Sigmoid colon (tissue), 3 donors: ENCODE results near the gene NAXD.

Source experiments
- CTCF ChIP-seq, 4 experiments: fragments of 450-650 bp in 3 of 4; fragments of 200-600 bp in 1 of 4; IDR thresholded peaks; one replicate each; pipeline ENCODE4 v1.5.1; 2016 to 2019; ENCODE audit warnings: antibody characterized with exemption in 4 of 4, mild to moderate bottlenecking in 3 of 4, moderate library complexity in 2 of 4
- POLR2A ChIP-seq, 2 donors: fragments of 450-650 bp; IDR thresholded peaks; one replicate each; pipeline ENCODE4 v1.6.1; 2016; ENCODE audit warnings: antibody characterized with exemption in 2 of 2, mild to moderate bottlenecking in 2 of 2, moderate library complexity in 2 of 2

GRCh38 chr13:110582421-110582954 lies 32.9 kb upstream of the NAXD start:
- no peak for TF ChIP-seq POLR2A (IDR thresholded peaks at IDR 0.05)
- no peak for TF ChIP-seq CTCF (IDR thresholded peaks at IDR 0.05)
